Sigmoid colon (tissue), 7 donors: ENCODE results near the gene ZFHX3. TPM values are rescaled to one million over a fixed set of nuclear protein-coding genes. Genes with fewer than 3 reads are reported as not detected.

Experiments used
- DNase-seq: peaks from one replicate; pipeline ENCODE4 v3.0.0-alpha.2; 2019
- H3K27ac ChIP-seq, 4 donors: fragments of 200-600 bp; sonication (generic); one replicate each; pipeline ENCODE4 v1.5.1; 2016 to 2019; ENCODE audit warnings: mild to moderate bottlenecking in 1 of 4
- H3K27me3 ChIP-seq, 3 donors: fragments of 200-600 bp; sonication (generic); one replicate each; pipeline ENCODE4 v1.5.1; 2019; ENCODE audit warnings: mild to moderate bottlenecking in 1 of 3
- H3K36me3 ChIP-seq, 4 donors: fragments of 200-600 bp; sonication (generic); one replicate each; pipeline ENCODE4 v1.5.1; 2016 to 2019
- H3K4me1 ChIP-seq, 4 donors: fragments of 200-600 bp; sonication (generic); one replicate each; pipeline ENCODE4 v1.5.1; 2017 to 2019
- H3K4me3 ChIP-seq, 4 donors: fragments of 200-600 bp; sonication (generic); one replicate each; pipeline ENCODE4 v1.5.1; 2017 to 2019; ENCODE audit warnings: mild to moderate bottlenecking in 2 of 4, moderate library complexity in 1 of 4
- H3K9me3 ChIP-seq, 4 donors: fragments of 200-600 bp in 3 of 4; sonication (generic) in 3 of 4; one replicate each; pipeline versions ENCODE4 v1.5.1 to v1.6.1; 2013 to 2019
- CTCF ChIP-seq, 4 experiments: fragments of 450-650 bp in 3 of 4; fragments of 200-600 bp in 1 of 4; IDR thresholded peaks; one replicate each; pipeline ENCODE4 v1.5.1; 2016 to 2019; ENCODE audit warnings: antibody characterized with exemption in 4 of 4, mild to moderate bottlenecking in 3 of 4, moderate library complexity in 2 of 4
- EP300 ChIP-seq, 4 donors: sonication (generic); formaldehyde crosslinking; IDR thresholded peaks; one replicate each; pipeline ENCODE4 v1.6.1; 2017; ENCODE audit warnings: antibody characterized with exemption in 4 of 4
- POLR2A ChIP-seq, 2 donors: fragments of 450-650 bp; IDR thresholded peaks; one replicate each; pipeline ENCODE4 v1.6.1; 2016; ENCODE audit warnings: antibody characterized with exemption in 2 of 2, mild to moderate bottlenecking in 2 of 2, moderate library complexity in 2 of 2
- POLR2AphosphoS5 ChIP-seq, 4 donors: sonication (generic); formaldehyde crosslinking; IDR thresholded peaks; one replicate each; pipeline ENCODE4 v1.6.1; 2017; ENCODE audit warnings: antibody characterized with exemption in 4 of 4
- WGBS, 2 donors: extraction: QIAGEN DNeasy Blood & Tissue Kit; methylation state at CpG; one replicate each; pipeline ENCODE4 v1.1.7; 2013; 5-methylcytosine and 5-hydroxymethylcytosine counted together
- intact Hi-C: fragments of 100-400 bp; cut with DNase I; formaldehyde crosslinking; loops from one replicate; pipeline ENCODE4 v1.15.1; 2023
- polyA plus RNA-seq, 3 donors: library from polyadenylated mRNA; stranded (reverse); fragments of 200-250 nt; gene quantifications; one replicate each; pipeline ENCODE4 v1.2.3, GENCODE V29; 2013
- total RNA-seq, 4 donors: library from RNA; depleted of rRNA; stranded (reverse); fragments of >200 nt; gene quantifications; one replicate each; pipeline ENCODE4 v1.1.0, GENCODE V29; 2016
- donor health status: healthy with polysubstance abuse.
- donor health status: Bipolar disorder and iron deficiency.
- donor health status: healthy.

Gene ZFHX3
- total and polyA plus RNA-seq, 7 donors = 0.69 to 38.8 (median 17.8) TPM

GRCh38 chr16:73065632-73066330, 17.9 kb upstream of the ZFHX3 start:
- H3K4me3 ChIP-seq = peak overlapping the region; percentile 9 to 44 (median 34)
- peaks cover 0 to 25% (median 8%) of the 10 kb centered on the region in 3 donors for H3K27me3 ChIP-seq
- peak overlapping the region; percentile 78 to 98 (median 89) for H3K27ac ChIP-seq
- no peaks in the 10 kb centered on the region for H3K36me3 ChIP-seq
- 2 to 8% methylated on average over 43 of the region's 43 CpGs for WGBS, 2 donors
- DNase-seq = peak; percentile 79
- H3K9me3 ChIP-seq = no peaks in the 10 kb centered on the region
- no peak for TF ChIP-seq EP300 (IDR thresholded peaks at IDR 0.05)
- TF ChIP-seq POLR2A (IDR thresholded peaks at IDR 0.05) = peak in 1 of 2 donors; percentile 19
- no peak for TF ChIP-seq CTCF (IDR thresholded peaks at IDR 0.05)
- peak in 3 of 4 donors; percentile 41 to 67 (median 53) for TF ChIP-seq POLR2AphosphoS5 (IDR thresholded peaks at IDR 0.05)
- intact Hi-C loops = no loop called here
- H3K4me1 ChIP-seq = peaks cover 0 to 66% (median 54%) of the 10 kb centered on the region in 4 donors

- peak; percentile 74 for DNase-seq
- H3K9me3 ChIP-seq = no peaks in the 10 kb centered on the region
- peak overlapping the region in 3 of 4 donors; percentile 25 to 42 (median 26) for H3K4me3 ChIP-seq
- H3K4me1 ChIP-seq = peaks cover 0 to 67% (median 53%) of the 10 kb centered on the region in 4 donors
- peaks cover 0 to 25% (median 8%) of the 10 kb centered on the region in 3 donors for H3K27me3 ChIP-seq
- no peaks in the 10 kb centered on the region for H3K36me3 ChIP-seq
- intact Hi-C loops = no loop called here
- 6 to 10% methylated on average over 24 of the region's 24 CpGs for WGBS, 2 donors
- TF ChIP-seq POLR2A (IDR thresholded peaks at IDR 0.05) (no peak), POLR2AphosphoS5 (IDR thresholded peaks at IDR 0.05) (no peak), EP300 (IDR thresholded peaks at IDR 0.05) (no peak), CTCF (IDR thresholded peaks at IDR 0.05) (no peak)
- peak overlapping the region in 1 of 4 donors; percentile 98 for H3K27ac ChIP-seq
Observed at GRCh38 chr16:73064994-73065545, 17.1 kb upstream of the ZFHX3 start.

- Histone ChIP-seq H3K27me3 (peaks cover 0 to 25% (median 8%) of the 10 kb centered on the region in 3 donors), H3K9me3 (no peaks in the 10 kb centered on the region), H3K36me3 (no peaks in the 10 kb centered on the region), H3K4me3 (peak overlapping the region in 3 of 4 donors; percentile 25 to 42 (median 26)), H3K27ac (peak overlapping the region; percentile 10 to 98 (median 31)), H3K4me1 (peaks cover 0 to 67% (median 54%) of the 10 kb centered on the region in 4 donors)
- peak; percentile 64 for DNase-seq
- TF ChIP-seq CTCF (IDR thresholded peaks at IDR 0.05) = no peak
- no peak for TF ChIP-seq POLR2AphosphoS5 (IDR thresholded peaks at IDR 0.05)
- TF ChIP-seq EP300 (IDR thresholded peaks at IDR 0.05) = no peak
- TF ChIP-seq POLR2A (IDR thresholded peaks at IDR 0.05) = no peak
- intact Hi-C loops = no loop called here
- 8 to 17% methylated on average over 25 of the region's 25 CpGs for WGBS, 2 donors
Observed at GRCh38 chr16:73064212-73064993, 16.5 kb upstream of the ZFHX3 start.

- intact Hi-C loops = no loop called here
- DNase-seq = no peak
- no peaks in the 10 kb centered on the region for H3K36me3 ChIP-seq
- H3K27ac ChIP-seq = peak overlapping the region; percentile 10 to 98 (median 31)
- WGBS, 2 donors = 27 to 33% methylated on average over 14 of the region's 14 CpGs
- peaks cover 0 to 25% (median 8%) of the 10 kb centered on the region in 3 donors for H3K27me3 ChIP-seq
- peak overlapping the region in 2 of 4 donors; percentile 25 to 26 for H3K4me3 ChIP-seq
- peaks cover 0 to 63% (median 50%) of the 10 kb centered on the region in 4 donors for H3K4me1 ChIP-seq
- no peaks in the 10 kb centered on the region for H3K9me3 ChIP-seq
- TF ChIP-seq CTCF (IDR thresholded peaks at IDR 0.05) (no peak), POLR2AphosphoS5 (IDR thresholded peaks at IDR 0.05) (no peak), EP300 (IDR thresholded peaks at IDR 0.05) (no peak), POLR2A (IDR thresholded peaks at IDR 0.05) (no peak)
Observed at GRCh38 chr16:73063854-73064211, 15.9 kb upstream of the ZFHX3 start.
